GM21360 (cell line): ENCODE data around the gene NEURL2.
A peak's percentile ranks its signal among the peaks of the same experiment; 100 is the strongest.

Experiments
- ATAC-seq: cut with Tn5 transposase; IDR thresholded peaks from one replicate; pipeline ENCODE4 v1.9.1; 2021; ENCODE audit warnings: mild to moderate bottlenecking, moderate library complexity; ENCODE audit not compliant: unreplicated experiment

NEURL2 gene

GRCh38 chr20:45848421-45848820 lies 42.6 kb downstream of the NEURL2 start:
- ATAC-seq = no peak

GRCh38 chr20:45845452-45845851 lies 45.6 kb downstream of the NEURL2 start:
- ATAC-seq = no peak

GRCh38 chr20:45843506-45843905 lies 47.5 kb downstream of the NEURL2 start:
- no peak for ATAC-seq

- peak; percentile 76 for ATAC-seq
Observed at GRCh38 chr20:45842169-45842812, 48.7 kb downstream of the NEURL2 start.

- ATAC-seq = no peak
Observed at GRCh38 chr20:45841407-45842129, 49.4 kb downstream of the NEURL2 start.

- ATAC-seq = no peak
Observed at GRCh38 chr20:45840700-45841198, 50.3 kb downstream of the NEURL2 start.
